ENCODE measurements around the gene DGKK.
"Not testable (repeated sequence)": the region's sequence is repeated elsewhere in the genome, so short reads cannot be mapped to it uniquely, and the experiment has no call there.

Gene DGKK

DNA sequence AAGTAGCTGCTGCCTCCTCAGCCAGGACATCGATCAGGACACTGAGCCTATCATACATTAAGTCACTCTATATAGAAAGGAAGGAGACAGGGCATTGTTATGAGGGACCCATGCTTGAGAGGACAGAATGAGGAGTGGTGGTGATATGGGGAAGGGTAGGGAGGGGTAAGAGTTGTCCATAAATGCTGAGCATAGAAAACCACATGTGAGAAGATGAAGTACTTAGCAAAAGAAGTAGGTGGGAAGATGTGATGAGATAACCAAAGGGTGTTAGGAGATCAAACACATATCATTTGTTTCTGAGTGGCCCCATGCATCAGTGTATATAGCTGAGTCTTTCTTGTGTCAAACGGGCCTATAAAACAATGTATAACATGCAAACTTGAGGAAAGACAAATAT, 84.1 kb downstream of the DGKK start:
- TF ChIP-seq, protein P1, sequence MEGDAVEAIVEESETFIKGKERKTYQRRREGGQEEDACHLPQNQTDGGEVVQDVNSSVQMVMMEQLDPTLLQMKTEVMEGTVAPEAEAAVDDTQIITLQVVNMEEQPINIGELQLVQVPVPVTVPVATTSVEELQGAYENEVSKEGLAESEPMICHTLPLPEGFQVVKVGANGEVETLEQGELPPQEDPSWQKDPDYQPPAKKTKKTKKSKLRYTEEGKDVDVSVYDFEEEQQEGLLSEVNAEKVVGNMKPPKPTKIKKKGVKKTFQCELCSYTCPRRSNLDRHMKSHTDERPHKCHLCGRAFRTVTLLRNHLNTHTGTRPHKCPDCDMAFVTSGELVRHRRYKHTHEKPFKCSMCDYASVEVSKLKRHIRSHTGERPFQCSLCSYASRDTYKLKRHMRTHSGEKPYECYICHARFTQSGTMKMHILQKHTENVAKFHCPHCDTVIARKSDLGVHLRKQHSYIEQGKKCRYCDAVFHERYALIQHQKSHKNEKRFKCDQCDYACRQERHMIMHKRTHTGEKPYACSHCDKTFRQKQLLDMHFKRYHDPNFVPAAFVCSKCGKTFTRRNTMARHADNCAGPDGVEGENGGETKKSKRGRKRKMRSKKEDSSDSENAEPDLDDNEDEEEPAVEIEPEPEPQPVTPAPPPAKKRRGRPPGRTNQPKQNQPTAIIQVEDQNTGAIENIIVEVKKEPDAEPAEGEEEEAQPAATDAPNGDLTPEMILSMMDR (conservative IDR thresholded peaks at IDR 0.05), result no peak
- no peak overlapping the region for H3K27ac ChIP-seq

DNA sequence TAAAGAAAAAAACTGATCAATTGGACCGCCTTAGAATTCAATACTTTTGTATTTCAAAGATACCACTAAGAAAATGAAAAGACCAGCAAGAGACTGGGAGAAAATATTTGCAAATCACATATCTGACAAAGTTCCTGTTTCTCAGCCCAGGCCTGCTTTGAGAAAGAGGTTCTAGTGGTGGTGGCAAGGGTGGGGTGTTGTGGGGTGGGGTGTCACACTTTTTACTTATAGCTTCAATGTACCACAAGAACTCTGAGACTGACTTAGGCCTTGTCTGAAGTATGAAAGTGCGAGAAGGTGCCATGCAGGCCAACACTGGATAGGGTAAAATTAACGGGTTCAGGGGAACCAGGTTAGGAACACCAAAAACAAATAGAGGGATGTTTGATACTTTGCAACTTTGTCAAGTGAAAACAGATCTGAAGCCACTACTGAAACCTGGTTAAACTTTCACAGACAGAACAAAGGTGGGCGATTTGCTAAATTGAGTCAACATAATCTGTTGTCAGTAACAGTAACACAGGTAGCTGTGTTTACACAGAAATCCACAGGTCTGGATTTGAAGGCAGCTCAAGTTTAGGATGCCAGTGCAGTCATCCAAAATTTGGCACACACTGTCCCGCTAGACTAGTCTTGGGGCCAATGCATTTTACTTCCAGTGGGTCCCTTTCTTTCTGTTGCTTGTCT, 88.8 kb downstream of the DGKK start:
- TF ChIP-seq, protein P1 (conservative IDR thresholded peaks at IDR 0.05), result no peak
- no peak overlapping the region for H3K27ac ChIP-seq

DNA sequence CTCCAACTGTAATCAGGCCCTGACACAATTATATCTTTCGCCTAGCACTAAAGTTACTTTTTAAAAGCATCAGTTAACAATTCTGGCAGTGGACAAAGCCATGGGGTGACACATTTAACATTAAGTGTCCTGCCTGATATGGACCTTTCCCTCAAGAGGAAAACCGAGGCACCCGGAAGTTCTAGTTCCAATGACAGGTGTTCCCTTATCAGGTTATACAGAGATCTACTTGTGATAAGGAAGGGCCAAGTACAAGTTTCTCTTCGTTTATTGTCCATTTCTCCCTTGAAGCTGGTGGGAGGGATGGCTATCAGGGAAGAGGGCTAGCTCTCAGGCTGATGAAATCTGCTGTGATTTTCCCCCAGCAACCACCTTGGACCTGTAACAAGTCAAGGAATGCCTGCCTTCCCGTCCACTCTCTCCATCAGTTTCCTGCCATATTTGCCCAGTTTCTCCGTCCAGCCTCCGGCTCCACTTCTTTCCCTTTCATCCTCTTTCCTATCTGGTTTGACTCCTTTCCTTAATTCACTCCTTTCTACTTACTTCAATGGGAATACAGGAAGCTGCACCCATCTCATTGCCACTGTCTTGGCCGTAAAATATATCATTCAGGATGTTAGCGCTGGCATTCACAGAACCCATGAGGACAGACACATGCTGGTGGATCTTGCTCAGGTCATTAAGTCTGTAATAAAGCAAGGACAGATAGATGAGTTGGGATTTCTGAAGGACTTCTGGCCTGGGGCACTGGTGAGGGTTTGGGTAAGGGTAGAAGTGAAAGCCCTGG, 95.0 kb downstream of the DGKK start:
- H3K27ac ChIP-seq, result no peak overlapping the region
- TF ChIP-seq, protein P1 (conservative IDR thresholded peaks at IDR 0.05), result no peak

DNA sequence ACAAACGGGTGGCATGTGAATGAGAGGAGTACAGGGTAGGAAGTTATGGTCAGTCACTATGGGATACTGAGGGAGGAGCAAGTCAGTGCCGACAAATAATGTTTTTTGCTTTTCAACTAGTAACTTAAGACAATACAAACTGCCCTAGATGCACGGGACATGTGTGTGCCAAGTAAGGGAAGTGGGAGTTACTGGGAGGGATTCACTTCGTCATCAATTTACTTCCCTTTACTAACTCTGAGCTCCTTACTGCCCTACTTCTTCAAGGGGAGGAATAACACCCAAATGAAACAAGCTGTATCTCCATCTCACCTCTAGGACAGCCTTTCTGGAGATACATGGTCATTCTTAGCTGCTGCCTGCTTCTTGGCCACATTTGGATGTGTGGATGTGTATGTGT, 97.7 kb downstream of the DGKK start:
- H3K27ac ChIP-seq, result no peak overlapping the region
- TF ChIP-seq, protein P1 (conservative IDR thresholded peaks at IDR 0.05), result no peak

DNA sequence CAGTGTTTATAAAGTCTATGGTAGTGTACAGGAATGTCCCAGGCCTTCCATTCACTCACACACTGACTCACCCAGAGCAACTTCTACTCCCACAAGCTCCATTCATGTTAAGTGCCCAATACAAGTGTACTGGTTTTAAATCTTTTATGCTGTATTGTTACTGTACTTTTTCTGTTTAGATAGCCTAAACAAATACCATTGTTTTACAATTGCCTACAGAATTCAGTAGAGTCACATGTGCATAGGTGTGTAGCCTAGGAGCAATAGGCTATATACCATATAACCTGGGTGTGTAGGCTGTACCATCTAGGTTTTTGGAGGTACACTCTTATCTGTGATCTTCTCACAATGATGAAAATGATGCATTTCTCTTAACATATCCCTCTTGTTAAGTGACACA, 126.7 kb downstream of the DGKK start:
- no peak overlapping the region for H3K27ac ChIP-seq
- TF ChIP-seq, protein P1 (conservative IDR thresholded peaks at IDR 0.05), result no peak

DNA sequence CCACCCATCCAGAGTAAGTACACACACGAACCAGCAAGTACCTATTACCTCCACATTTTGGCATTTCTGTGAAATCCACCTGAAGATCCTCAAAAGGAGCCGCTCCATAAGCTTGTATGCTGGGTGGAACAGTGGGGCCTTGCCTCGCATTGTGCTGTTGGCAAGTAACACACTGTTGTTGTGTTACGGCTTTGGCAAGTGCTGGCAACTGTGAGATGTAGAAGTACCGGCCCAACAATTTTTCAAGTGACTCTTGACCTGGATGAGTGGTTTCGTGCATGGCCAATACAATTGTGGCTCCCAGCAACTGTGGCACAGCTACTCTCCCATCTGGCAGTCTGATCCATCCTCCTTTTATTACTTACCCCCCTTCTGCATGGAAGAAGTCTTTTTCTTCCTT, 137.3 kb downstream of the DGKK start:
- TF ChIP-seq, protein P1 (conservative IDR thresholded peaks at IDR 0.05), result no peak
- H3K27ac ChIP-seq, result no peak overlapping the region

DNA sequence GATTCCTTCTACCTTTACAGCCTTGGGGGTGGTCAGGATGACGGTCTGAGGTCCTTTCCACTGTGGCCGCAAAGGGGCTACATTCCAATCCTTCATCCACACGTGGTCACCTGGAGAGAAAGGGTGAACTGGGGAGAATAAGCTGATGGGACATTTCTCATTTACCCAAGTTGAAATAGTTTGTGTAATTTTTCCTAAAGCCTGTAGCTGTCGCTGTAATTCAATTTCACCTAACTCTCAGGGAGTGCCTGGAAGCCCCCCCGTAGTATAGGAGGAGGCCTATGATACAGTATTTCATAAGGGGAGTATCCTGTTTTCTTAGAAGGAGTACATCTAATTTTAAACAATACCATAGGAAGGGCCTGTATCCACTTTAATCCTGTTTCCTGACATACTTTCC, 138.0 kb downstream of the DGKK start:
- H3K27ac ChIP-seq, result not testable (repeated sequence)

DNA sequence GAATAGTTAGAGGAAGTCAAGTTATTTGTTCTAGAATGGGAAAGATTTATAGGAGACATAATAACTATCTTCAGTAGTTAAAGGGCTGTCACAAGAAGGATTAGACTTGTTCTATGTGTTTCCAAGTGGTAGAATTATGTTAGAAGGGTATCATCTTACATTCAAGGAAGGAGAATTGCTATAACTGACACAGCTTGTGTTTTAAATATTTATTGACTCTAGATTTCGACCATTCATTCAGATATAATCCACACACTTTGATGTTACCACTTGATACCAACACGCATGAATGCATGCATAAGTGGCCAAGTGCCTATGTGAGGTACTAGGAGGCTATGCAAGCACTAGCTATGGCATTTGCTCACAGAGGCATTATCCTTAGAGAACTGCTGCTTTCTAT, 143.4 kb downstream of the DGKK start:
- TF ChIP-seq, protein P1 (conservative IDR thresholded peaks at IDR 0.05), result no peak
- no peak overlapping the region for H3K27ac ChIP-seq
